HL-60 (cell line): ENCODE measurements around the gene MR1.

ENCODE experiments used
- DNase-seq, 2 experiments: peaks; one replicate each; pipeline ENCODE4 v3.0.0-alpha.2; 2010 to 2020; ENCODE audit warnings: low read depth in 1 of 2, low spot score in 1 of 2
- H3K27ac ChIP-seq: fragments of 250-450 bp; sonication (Bioruptor Pico); replicated peaks from 2 replicates; pipeline ENCODE4 v1.5.1; 2020; ENCODE audit warnings: mild to moderate bottlenecking, moderate library complexity
- H3K27me3 ChIP-seq: fragments of 250-450 bp; sonication (Bioruptor Pico); 2 replicates; pipeline ENCODE4 v1.5.1; 2021; ENCODE audit warnings: mild to moderate bottlenecking, moderate library complexity; ENCODE audit not compliant: insufficient read depth, poor library complexity, severe bottlenecking
- H3K4me3 ChIP-seq: replicated peaks from 2 replicates; pipeline ENCODE4 v1.5.1; 2011; ENCODE audit warnings: mild to moderate bottlenecking, control low read depth, low read length; ENCODE audit not compliant: insufficient read depth
- GABPA ChIP-seq: IDR thresholded peaks from 2 replicates; pipeline ENCODE4 v1.6.1; 2012; ENCODE audit warnings: low read depth
- POLR2AphosphoS5 ChIP-seq: IDR thresholded peaks from 2 replicates; pipeline ENCODE4 v1.6.1; 2012; ENCODE audit warnings: low read depth
- SPI1 ChIP-seq: IDR thresholded peaks from 2 replicates; pipeline ENCODE4 v1.6.1; 2012; ENCODE audit warnings: low read depth, mild to moderate bottlenecking, borderline replicate concordance
- TF ChIP-seq, protein P1 (sequence below): IDR thresholded peaks from one replicate; pipeline ENCODE4 v1.5.1; 2011; ENCODE audit warnings: low read length, control low read depth, inconsistent platforms; ENCODE audit not compliant: insufficient read depth
- TF ChIP-seq, protein P2 (sequence below): IDR thresholded peaks from 2 replicates; pipeline ENCODE4 v1.6.1; 2012; ENCODE audit warnings: low read depth; ENCODE audit not compliant: insufficient replicate concordance

MR1 gene

DNA sequence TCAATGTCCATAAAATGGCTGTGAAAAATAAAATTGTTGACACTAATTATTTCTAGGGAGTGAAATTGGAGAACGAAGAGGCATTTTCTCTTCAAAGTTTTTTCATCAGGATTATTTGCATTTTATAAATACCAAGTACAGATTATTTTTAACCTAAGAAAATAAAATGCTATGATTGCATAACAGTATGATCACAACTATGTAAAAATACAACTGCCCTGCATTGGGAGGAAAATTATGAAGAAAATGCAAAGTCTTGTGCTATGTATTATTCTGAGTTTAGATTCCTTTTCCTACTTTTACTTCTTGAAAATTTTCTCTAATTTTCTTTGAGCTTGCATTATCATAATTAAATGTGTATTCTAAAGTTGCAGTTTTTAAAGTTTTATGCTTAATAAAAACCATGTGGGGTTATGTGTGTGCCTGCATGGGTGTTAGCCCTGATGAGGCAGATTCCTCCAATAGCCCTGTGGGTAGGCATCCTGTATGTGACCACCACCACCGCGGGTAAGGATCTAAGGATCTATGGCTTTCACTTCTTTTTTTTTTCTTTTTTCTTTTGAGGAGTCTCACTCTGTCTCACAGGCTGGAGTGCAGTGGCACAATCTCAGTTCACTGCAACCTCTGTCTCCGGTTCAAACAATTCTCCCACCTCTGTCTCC is 35.8 kb upstream of the MR1 start:
- no peak for DNase-seq
- TF ChIP-seq GABPA (no peak), SPI1 (no peak), POLR2AphosphoS5 (no peak)
- TF ChIP-seq, protein P1, sequence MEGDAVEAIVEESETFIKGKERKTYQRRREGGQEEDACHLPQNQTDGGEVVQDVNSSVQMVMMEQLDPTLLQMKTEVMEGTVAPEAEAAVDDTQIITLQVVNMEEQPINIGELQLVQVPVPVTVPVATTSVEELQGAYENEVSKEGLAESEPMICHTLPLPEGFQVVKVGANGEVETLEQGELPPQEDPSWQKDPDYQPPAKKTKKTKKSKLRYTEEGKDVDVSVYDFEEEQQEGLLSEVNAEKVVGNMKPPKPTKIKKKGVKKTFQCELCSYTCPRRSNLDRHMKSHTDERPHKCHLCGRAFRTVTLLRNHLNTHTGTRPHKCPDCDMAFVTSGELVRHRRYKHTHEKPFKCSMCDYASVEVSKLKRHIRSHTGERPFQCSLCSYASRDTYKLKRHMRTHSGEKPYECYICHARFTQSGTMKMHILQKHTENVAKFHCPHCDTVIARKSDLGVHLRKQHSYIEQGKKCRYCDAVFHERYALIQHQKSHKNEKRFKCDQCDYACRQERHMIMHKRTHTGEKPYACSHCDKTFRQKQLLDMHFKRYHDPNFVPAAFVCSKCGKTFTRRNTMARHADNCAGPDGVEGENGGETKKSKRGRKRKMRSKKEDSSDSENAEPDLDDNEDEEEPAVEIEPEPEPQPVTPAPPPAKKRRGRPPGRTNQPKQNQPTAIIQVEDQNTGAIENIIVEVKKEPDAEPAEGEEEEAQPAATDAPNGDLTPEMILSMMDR: no peak
- TF ChIP-seq, protein P2, sequence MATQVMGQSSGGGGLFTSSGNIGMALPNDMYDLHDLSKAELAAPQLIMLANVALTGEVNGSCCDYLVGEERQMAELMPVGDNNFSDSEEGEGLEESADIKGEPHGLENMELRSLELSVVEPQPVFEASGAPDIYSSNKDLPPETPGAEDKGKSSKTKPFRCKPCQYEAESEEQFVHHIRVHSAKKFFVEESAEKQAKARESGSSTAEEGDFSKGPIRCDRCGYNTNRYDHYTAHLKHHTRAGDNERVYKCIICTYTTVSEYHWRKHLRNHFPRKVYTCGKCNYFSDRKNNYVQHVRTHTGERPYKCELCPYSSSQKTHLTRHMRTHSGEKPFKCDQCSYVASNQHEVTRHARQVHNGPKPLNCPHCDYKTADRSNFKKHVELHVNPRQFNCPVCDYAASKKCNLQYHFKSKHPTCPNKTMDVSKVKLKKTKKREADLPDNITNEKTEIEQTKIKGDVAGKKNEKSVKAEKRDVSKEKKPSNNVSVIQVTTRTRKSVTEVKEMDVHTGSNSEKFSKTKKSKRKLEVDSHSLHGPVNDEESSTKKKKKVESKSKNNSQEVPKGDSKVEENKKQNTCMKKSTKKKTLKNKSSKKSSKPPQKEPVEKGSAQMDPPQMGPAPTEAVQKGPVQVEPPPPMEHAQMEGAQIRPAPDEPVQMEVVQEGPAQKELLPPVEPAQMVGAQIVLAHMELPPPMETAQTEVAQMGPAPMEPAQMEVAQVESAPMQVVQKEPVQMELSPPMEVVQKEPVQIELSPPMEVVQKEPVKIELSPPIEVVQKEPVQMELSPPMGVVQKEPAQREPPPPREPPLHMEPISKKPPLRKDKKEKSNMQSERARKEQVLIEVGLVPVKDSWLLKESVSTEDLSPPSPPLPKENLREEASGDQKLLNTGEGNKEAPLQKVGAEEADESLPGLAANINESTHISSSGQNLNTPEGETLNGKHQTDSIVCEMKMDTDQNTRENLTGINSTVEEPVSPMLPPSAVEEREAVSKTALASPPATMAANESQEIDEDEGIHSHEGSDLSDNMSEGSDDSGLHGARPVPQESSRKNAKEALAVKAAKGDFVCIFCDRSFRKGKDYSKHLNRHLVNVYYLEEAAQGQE: no peak
- no peak overlapping the region for H3K27ac ChIP-seq
- H3K4me3 ChIP-seq: no peak overlapping the region
- no peaks in the 10 kb centered on the region for H3K27me3 ChIP-seq

DNA sequence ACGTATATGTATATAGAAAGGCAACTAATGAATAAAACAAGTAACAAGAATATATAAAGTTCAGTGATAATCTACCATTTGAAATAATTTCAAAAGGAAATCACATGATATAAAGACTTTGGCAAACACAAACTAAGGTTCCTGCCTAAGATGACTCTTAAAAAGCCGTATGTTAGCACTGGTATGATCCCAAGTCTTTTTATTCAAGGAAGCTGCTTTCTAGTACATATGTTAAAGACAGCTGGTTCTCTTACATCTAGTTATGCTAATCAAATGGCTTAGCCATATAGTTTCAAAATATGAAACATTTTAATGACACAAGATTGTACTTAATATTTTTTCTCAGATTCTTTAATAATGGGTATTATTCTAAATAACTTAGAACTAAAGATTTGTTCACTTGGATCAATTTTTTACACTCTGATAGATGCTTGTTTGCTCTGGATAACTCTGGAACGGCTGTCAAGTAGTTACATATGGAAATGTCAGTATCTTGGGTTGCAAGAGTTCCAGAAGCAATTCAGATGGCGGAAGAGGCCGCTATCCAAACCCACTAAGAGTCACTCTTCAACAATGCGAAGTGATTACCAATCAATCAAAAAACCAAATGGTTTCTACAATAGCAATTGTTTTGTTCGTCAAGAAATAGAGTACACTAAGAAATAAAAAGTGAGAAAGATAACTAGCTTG is 32.5 kb upstream of the MR1 start:
- DNase-seq: no peak
- TF ChIP-seq POLR2AphosphoS5 (no peak), SPI1 (no peak), GABPA (no peak)
- TF ChIP-seq, protein P2: no peak
- TF ChIP-seq, protein P1: no peak
- H3K4me3 ChIP-seq: no peak overlapping the region
- H3K27me3 ChIP-seq: no peaks in the 10 kb centered on the region
- H3K27ac ChIP-seq: no peak overlapping the region

DNA sequence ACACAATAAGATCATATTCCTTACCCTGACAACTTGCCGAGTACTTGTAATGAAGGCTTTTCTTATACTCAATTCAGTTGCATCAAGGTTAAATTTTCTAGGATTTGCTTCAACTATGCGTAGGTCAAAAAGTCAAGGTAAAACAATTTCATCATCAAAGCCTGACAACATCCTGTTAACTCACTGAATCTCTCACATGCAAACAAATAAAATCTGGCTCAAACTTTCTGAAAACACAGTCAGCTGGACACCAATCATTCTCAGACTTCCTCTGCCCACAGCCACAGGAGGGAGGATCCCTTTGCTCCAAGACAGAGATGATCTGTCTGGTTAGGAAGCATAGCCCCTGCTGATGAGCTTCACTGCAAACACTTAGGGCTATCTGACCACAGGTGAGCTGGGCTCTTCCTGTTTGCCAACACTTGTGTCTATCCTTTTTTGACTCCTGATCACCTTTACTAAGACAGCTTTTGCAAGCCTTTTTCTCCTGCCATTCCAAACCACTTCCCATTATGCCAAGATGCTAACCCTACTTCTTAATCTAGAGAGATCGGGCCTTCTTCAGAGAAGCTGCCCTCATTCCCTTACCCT is 31.1 kb upstream of the MR1 start:
- DNase-seq: no peak
- H3K27me3 ChIP-seq: no peaks in the 10 kb centered on the region
- no peak for TF ChIP-seq POLR2AphosphoS5
- TF ChIP-seq GABPA: no peak
- TF ChIP-seq, protein P1: no peak
- TF ChIP-seq, protein P2: no peak
- TF ChIP-seq SPI1: no peak

More for the DNA sequence above, 31.1 kb upstream of the MR1 start:
- H3K4me3 ChIP-seq: no peak overlapping the region
- no peak overlapping the region for H3K27ac ChIP-seq
